ENCODE measurements around the gene N4BP2L2.
"Not testable (repeated sequence)": the region's sequence is repeated elsewhere in the genome, so short reads cannot be mapped to it uniquely, and the experiment has no call there.

Gene N4BP2L2

DNA sequence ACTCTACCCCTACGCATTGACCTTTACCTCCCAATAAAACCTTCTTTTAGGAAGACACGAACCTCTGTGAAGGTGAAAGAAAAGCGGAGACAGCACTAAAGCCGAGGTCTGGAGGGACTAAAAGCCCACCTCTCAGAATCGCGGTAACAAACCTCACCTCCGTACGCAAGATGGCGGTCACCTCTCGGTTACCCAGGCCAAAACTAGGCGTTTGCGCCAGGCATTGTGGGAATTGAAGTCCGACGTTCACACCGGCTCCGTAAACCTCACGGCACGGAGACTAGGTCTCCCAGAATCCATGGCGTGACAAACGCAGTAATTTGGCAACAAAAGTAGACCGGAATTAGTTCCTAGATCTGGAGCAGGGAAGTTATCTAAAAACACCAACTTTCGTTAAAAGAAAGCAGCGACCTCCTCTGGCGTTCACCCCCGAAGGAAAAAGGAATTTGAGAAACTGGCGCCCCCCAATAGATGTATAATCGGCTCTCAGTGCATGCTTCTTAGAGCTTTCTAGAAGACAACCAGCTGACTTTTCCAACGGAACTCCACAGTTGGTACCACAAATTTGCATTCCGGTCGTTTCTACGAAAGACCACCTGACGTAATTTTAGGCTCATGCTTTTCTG lies at the start of gene N4BP2L2:
Gene N4BP2L2 (minus strand): TSS at position 175 of the 626 bp plus-strand sequence. CDS start 1,768 bp downstream, outside the sequence.
- no peak for DNase-seq

DNA sequence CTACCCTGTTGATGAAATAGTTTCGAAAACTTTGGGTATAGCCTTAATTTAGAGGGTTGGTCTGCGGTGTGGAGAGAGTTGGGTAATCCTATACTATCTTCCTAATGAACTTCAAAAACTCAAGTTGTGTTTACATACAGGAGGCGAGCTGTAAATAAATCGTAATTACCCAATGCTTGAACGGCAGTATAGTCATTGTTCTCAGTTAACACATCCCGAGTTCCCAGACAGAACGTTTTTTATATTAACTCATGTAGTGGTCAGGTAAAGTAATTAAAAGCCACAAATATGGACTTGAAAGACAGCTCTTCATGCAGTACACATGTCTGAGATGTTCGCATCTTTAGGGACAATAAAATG lies 49.2 kb upstream of the N4BP2L2 start:
- DNase-seq: no peak

DNA sequence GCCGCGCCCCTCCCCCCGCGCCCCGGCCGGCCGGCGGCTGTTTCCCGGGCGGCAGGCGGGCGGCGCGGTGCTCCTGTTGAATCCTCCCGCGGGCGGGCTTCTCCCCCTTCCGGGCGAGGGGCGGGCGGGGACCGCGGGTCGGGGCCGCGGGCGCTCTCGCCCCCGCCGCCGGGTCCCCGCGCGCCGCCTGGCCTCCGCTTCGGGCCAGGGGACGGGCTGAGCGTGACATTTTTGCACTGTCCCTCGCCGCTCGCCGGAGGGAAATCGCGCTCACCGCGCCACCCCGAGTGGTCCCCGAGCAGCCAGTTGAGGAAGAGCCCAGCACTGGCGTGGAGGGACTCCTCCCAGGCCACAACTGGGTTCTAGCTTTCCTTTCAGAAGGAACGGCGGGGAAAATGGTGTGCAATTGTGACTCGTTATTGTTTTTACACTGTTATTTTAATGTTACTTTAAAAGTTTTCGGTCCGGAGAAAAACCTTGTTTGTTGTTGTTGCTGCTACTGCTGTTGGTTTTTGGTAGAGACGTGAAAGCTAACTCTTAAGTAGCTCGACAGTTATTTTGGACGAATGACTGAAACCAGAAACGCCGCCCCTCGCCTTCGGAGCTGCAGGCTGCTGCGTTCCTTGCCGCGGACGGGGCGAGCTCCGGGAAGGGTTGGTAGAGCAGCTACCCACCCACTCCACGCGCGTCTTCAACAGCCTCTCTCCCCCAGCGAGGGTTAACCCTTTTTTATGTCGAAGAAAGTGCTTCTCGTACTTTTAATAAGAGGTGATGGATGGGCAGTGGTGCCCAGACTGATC lies 48.6 kb upstream of the N4BP2L2 start:
- DNase-seq: no peak

DNA sequence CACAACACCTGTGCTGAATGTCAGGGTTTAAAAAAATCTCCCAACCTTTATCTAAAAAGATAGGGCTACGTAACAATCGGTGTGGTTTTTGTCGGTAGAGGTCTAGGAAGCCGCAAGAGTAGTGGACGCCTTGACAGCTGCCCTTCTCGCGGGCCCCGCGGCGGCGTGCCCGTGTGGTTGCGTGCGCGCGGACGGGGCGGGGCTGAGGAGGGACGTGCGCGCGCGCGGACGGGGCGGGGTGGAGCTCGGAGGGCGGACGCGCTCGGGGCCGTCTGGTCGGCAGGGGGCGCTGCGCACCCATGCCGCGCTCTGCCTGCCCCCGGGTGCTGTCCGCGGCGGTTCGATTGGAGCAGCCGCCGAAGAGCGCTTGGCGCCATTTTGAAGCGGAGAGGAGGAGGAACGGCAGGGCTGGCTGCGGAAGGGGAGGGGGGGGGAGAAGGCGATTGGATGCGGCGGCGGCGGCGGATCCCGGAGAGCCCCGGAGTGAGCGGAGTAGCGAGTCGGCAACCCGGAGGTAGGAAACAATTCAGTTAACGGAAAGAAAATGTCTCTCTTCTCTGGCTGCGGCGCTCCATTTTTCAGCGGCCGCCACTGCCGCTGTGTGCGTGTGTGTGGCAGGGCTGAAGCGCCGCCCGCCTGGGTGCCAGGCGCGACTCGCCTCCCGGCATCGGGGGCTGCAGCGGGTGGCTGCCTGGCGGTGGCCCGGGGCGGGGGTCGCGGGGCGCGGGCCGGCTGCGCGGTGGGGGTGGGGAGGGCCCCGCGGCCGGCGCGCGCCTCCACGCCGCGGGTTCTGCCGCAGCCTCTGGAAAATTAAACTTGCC lies 47.7 kb upstream of the N4BP2L2 start, which contains the start of gene PDS5B:
Gene PDS5B (plus strand): TSS at position 373 of the 821 bp plus-strand sequence. CDS start 62,321 bp downstream, outside the sequence.
- DNase-seq: peak; percentile 87

DNA sequence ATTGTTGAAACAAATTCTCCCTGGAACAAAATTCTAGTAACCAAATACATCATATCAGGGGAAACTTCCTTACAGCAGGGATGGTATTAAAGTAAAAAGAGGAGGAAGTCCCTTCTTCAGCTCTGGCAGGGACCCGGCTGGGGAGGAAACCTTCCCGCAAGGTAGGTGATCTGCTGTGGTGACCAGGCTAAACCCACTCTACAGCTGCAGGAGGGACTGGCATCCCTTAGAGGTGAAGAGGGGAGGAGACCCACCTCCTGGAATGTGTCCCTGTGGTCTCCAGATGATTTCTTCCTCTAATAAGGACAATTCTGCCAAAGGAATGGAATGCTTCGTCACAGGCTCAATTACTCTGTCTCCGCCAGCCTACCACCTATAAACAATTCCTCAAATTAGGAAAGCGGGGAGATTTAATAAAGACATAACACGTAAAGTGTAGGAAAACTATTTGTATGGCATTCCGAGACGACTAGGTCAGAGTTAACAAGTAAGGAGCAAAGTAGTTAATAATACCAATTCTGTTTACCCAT lies 47.0 kb upstream of the N4BP2L2 start:
- DNase-seq: no peak

DNA sequence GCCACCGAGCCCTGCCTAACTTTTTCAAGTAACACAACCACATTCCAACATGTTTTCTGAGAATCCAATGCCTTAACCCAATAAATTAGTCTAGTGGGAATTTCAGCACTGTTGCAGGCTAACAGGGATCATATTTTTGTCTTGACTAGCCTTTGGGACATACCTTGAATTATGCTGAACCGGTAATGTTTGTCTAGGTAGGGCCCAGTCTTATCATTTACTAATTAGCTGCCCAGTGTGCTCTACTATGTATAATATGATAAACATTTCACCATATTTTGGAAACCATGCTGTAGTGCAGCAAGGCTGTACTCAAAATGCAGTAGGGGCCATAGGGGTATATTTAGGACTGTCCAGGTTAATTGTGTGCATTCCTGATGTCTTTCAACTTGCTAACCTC lies 44.4 kb upstream of the N4BP2L2 start:
- no peak for DNase-seq

DNA sequence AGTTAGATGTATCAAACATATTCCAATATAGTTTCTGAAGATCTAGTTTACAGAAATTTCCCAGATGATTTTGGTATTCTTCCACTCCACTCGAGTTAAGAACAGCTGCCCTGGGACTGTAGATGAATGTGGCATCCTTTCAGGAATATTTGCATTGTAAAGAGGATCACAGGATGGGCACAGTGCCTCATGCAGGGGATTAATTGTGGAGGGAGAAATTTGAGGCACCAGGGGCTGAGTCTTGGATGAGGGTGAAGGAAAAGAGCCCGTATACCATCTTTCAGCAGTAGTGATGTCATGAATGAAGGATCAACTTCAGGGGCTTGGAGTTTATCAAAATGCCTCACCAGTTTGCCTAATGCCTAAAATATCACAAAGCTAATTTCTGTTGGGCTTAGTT lies 43.7 kb upstream of the N4BP2L2 start:
- no peak for DNase-seq

DNA sequence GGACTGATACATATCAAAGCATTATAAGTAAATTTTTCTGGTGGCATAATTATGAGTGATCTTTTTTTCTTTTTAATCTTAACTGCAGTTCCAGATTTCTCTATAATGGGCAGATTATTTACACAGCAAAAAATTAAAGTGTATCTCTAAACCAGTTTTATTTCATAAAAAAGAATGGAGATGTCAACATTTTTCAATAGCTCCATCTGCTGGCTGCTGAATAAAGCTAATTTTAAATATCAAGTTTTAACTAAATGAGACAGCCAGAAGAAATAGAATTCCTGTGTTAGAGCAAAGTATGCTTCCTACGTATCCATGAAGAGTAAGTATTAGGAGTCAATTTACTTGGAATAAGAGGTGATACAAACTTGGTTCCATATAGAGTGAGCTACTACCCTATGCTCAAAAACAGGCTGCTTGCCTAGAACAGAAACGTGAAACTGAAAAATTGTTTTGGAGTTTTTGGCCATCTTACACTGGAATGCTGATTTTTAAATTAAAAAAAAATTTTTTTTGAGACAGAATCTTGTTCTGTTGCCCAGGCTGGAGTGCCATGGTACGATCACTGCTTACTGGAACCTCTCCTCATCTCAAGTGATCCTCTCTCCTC lies 42.7 kb upstream of the N4BP2L2 start:
- no peak for DNase-seq

DNA sequence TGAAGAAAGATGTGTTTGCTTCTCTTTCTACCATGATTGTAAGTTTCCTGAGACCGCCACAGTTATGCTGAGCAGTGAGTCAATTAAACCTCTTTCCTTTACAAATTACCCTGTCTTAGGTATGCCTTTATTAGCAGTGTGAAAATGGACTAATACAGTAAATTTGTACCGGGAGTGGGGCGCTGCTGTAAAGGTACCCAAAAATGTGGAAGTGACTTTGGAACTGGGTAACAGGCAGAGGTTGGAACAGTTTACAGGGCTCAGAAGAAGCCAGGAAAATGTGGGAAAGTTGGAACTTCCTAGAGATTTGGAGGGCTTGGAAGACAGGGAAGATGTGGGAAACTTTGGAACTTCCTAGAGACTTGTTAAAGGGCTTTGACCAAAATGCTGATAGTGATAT lies 38.4 kb upstream of the N4BP2L2 start:
- DNase-seq: no peak

DNA sequence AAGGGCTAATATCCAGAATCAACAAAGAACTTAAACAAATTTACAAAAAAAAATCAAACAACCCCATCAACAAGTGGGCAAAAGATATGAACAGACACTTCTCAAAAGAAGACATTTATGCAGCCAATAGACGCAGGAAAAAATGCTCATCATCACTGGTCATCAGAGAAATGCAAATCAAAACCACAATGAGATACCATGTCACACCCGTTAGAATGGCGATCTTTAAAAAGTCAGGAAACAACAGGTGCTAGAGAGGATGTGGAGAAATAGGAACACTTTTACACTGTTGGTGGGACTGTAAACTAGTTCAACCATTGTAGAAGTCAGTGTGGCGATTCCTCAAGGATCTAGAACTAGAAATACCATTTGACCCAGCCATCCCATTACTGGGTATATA lies 37.1 kb upstream of the N4BP2L2 start:
- DNase-seq: not testable (repeated sequence)

DNA sequence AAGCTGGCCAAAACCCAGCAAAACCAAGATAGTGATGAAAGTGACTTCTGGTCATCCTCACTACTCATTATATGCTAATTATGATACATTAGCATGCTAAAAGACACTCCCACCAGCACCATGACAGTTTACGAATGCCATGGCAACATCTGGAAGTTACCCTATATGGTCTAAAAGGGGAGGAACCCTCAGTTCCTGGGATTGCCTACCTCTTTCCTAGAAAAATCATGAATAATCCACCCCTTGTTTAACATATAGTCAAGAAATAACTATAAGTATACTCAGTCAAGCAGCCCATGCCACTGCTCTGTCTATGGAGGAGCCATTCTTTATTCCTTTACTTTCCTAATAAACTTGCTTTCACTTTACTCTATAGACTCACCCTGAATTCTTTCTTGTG lies 22.2 kb upstream of the N4BP2L2 start:
- DNase-seq: not testable (repeated sequence)

DNA sequence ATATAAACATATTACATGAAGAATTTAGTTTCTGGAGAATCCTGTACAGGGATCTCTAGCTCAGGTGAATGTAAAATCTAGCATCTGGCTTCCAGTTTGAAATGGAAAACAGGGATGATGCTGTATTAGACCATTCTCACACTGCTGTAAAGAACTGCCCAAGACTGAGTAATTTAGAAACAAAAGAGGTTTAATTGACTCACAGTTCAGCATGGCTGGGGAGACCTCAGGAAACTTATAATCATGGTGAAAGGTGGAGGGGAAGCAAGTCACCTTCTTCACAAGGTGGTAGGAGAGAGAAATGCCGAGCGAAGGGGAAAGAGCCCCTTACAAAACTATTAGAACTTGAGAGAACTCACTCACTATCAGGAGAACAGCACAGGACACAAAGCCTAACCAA lies 17.0 kb upstream of the N4BP2L2 start:
- DNase-seq: no peak

DNA sequence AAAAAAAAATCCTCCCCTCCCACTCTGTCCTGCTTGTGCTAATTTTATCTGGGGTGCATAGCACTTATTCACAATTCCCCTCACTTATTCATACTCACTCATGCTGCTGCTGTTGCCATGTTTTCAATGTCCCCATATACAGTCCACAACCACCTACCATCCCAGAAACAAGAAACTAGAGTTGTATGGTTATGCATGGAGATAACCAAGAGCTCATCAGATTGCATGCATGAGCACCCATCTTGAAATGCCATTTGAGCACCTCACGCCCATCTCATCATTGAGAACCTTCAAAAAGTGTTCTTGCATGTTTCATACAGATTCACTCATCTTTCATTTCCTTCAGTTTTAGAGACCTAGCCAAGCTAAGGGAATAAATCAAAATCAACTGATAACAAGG lies 15.1 kb upstream of the N4BP2L2 start:
- DNase-seq: no peak

DNA sequence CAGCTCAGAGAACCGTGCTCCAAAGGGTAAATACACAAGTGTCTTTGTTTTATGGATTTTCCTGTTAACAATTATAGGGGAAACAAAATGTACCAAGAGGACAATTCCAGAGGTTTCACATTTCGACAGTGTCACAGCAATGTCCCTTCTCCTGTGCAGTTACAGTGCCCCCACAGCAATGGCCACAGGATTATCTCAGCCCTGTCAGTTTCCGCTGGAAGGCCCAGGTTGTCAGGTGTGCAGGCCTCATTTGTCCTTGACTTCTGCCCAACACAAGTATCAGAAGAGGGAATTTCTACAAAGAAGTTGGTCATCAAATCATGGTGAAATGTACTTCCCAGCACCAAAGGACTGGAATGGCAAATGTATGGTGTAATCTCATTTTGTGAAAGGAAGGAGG lies 11.2 kb upstream of the N4BP2L2 start:
- DNase-seq: no peak

DNA sequence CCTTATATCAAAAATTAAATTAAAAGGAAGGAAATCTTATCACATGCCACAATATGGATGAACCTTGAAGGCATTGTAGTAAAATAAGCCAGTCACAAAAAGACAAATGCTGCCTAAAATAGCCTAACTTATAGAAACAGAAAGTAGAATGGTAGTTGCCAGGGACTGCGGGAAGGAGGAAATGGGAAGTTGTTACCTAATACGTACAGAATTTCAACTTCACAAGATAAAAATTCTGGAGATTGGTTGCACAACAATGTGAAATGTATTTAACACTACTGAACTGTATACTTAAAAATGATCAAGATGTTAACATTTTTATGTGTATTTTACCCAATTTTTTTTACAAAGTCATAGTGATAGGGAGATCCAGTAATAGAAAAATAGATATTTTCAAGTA lies 10.2 kb upstream of the N4BP2L2 start:
- no peak for DNase-seq

DNA sequence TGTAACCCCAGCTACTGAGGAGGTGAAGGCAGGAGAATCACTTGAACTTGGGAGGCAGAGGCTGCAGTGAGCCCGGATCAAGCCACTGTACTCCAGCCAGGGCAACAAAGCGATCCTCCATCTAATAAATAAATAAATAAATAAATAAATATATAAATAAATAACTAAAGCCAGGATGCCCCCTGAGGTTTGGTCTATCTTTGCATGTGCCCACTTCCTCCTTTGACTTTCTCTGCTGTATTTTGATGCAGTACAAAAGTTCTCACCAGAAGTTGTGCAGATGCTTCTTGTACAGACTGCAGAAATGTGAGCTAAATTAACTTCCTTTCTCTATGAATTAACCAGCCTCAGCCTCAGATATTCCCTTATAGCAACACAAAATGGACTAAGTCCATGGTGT lies 6.5 kb upstream of the N4BP2L2 start:
- no peak for DNase-seq

DNA sequence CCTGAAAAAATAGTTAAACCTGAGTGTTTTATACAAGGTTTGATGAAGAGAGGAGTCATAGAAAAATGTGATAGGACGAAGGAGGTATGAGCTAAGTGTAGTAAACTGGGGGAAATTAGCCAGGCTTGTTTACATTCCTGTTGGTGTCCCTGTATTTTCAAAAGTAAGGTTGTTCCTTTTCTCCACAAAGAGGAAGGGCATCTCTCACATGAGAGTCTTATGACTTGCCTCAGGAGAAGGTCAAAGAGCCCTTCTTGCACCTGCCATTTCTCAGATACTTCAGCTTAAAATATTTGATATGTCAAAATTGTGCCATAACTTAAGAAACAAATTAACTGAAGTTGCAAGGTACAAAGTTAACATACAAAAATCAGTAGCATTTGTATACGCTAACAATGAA lies 3.6 kb upstream of the N4BP2L2 start:
- DNase-seq: no peak

DNA sequence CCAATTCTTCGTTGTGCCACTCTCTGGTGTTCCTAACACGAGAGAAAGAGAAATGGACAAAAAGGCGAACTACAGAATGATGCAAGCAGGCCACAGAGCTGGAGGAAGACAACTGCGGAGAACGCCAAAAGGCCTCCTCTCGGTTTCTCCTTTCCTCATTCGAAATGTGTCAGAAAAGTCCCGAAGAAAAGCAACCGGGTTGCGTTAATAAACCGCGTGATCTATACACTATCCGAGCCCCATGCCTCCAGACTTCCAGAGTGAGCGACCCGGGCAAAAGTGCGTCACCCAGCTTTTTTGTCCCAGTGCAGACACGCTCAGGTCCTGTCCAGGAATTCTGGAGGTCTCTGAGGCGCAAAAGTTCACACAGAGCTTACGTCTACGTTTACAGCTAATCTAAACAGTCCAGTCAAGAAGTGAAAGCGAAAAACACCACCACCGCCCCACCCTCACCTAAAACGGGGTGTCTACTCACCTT lies 413 bp downstream of the N4BP2L2 start:
- no peak for DNase-seq

DNA sequence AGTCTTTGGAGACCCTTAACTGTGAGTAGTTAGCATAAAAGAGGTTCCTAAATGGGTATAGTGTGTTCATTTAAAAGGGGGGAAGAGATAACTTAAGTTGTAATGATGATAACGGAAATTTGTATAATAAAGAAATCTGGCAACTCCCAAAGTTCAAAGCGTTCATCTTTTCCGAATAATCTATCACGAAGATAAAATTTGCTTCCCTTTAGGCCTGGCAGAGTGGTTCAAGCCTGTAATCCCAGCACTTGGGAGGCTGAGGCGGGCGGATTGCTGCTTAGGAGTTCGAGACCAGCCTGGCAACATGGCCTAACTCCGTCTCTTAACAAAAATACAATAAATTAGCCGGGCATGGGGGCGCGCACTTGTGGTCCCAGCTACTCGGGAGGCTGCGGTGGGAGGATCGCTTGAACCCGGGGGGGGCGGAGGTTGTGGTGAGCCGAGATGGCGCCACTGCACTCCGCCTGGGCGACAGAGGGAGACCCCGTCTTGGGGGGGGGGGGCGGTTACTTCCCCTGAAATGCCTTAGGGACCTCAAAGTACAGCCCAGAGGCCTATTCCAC lies 934 bp downstream of the N4BP2L2 start:
- no peak for DNase-seq

DNA sequence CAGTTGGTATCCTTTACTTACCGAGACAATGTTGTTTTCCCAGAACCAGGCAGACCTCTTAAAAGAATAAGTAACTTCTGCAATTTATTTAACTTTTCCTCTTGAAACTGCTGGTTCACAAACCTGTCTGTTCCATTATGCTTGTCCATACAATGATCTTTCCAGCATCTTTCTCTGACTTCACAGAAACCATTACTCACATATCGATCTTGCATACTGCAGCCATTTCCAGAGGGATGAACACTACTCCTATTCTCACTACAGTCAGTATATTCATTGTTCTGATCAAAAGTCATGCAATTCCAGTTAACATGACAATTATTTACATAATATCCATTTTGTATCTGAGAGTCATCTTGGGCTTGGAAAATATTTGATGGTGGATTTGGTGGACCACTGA lies 2.8 kb downstream of the N4BP2L2 start:
- no peak for DNase-seq

DNA sequence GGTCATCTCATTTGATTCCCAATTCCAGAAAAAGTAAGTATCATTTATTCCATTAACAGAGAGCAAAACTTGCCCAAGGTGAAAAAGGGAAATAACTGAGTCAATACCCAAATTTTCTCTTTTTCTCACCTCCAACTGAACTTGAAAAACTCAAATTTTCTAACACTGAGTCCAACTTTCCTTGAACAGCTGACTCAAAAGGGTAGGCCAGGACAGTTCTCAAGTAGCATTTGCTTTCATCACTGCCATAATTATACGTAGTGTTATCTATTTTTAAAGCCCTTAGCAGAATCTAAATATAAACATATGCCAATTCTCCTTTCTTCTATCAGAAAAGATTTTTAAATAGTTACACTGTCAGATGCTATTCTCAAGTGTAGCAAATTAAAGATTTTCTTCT lies 3.5 kb downstream of the N4BP2L2 start:
- no peak for DNase-seq

DNA sequence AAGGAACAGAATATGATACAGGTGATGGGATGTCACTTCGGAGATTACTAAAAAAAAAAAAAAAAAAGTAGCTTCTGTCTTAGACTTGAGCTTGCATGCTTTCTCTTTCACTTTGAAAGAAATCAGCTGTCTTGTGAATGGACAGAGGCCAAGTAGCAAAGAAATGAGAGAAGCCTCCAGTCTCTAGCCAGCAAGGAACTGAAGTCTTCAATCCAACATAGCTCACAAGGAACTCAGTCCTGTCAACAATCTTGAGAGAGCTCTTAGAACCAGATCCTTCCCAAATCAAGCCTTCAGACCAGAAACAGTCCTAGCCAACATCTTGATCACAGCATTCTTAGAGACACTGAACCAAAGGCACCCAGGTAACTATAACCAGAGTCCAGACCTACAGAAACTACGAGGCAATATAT lies 7.7 kb downstream of the N4BP2L2 start:
- DNase-seq: no peak

DNA sequence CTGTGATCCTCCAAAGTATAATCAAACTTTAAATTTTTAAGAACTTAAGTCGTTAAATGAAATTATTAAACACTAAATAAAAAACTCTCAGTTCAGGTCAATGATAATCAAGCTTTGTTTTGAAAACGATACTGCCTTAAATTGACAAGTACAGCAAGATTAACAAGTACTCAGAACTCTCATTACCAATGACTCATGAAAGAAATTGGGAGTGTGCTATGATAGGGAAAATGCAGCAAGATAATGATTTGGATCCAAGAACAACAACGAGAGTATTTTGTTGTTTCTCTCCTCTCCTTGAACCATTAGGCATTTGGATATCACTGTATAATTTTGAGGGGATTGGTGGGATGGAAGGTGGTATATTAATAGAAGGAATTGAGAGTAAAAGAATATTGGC lies 10.2 kb downstream of the N4BP2L2 start:
- no peak for DNase-seq

Measured in cortex of kidney (tissue), 1 donor.